GM18951 (cell line): ENCODE measurements around the gene CASTOR1.

Source experiments
- POLR2A ChIP-seq: IDR thresholded peaks from 4 replicates; pipeline ENCODE4 v1.6.1; 2011; ENCODE audit warnings: mild to moderate bottlenecking; ENCODE audit not compliant: insufficient read length, insufficient read depth; ENCODE audit errors: extremely low read depth
- in situ Hi-C: fragments of 300-500 bp; cut with MboI; formaldehyde crosslinking; loops from one replicate; pipeline ENCODE4 v1.12.0; 2022; ENCODE audit warnings: low sequenced_read_pairs, mixed read lengths, inconsistent platforms; ENCODE audit not compliant: unreplicated experiment

CASTOR1 gene

GRCh38 chr22:30289980-30290313 is 642 bp upstream of the CASTOR1 start:
- in situ Hi-C loops, result no loop called here
- no peak for TF ChIP-seq POLR2A

GRCh38 chr22:30288419-30289140 is 725 bp downstream of the CASTOR1 start:
- TF ChIP-seq POLR2A, result no peak
- in situ Hi-C loops, result no loop called here

- in situ Hi-C loops, result no loop called here
These were observed 1.5 kb downstream of the CASTOR1 start for GRCh38 chr22:30287648-30288418.

GRCh38 chr22:30286813-30287647 is 2.3 kb downstream of the CASTOR1 start:
- in situ Hi-C loops, result no loop called here
- no peak for TF ChIP-seq POLR2A

More at GRCh38 chr22:30287648-30288418, 1.5 kb downstream of the CASTOR1 start:
- TF ChIP-seq POLR2A, result no peak

GRCh38 chr22:30286331-30286730 is 3.0 kb downstream of the CASTOR1 start:
- no peak for TF ChIP-seq POLR2A
- in situ Hi-C loops, result no loop called here

GRCh38 chr22:30285846-30286200 is 3.5 kb downstream of the CASTOR1 start:
- TF ChIP-seq POLR2A, result no peak
- in situ Hi-C loops, result no loop called here

GRCh38 chr22:30285176-30285845 is 4.0 kb downstream of the CASTOR1 start:
- no peak for TF ChIP-seq POLR2A
- in situ Hi-C loops, result no loop called here

- TF ChIP-seq POLR2A, result no peak
- in situ Hi-C loops, result no loop called here
These were observed 4.6 kb downstream of the CASTOR1 start for GRCh38 chr22:30284666-30285065.

GRCh38 chr22:30284172-30284571 is 5.1 kb downstream of the CASTOR1 start:
- in situ Hi-C loops, result no loop called here
- TF ChIP-seq POLR2A, result no peak

- TF ChIP-seq POLR2A, result no peak
- in situ Hi-C loops, result no loop called here
These were observed 6.0 kb downstream of the CASTOR1 start for GRCh38 chr22:30283342-30283741.

GRCh38 chr22:30282616-30283046 is 6.7 kb downstream of the CASTOR1 start:
- in situ Hi-C loops, result no loop called here
- no peak for TF ChIP-seq POLR2A

GRCh38 chr22:30280505-30280904 is 8.8 kb downstream of the CASTOR1 start:
- in situ Hi-C loops, result no loop called here
- no peak for TF ChIP-seq POLR2A

- TF ChIP-seq POLR2A, result no peak
- in situ Hi-C loops, result no loop called here
These were observed 9.4 kb downstream of the CASTOR1 start for GRCh38 chr22:30279932-30280331.

- in situ Hi-C loops, result no loop called here
- no peak for TF ChIP-seq POLR2A
These were observed 10.1 kb downstream of the CASTOR1 start for GRCh38 chr22:30279046-30279788.
